OCI-M1 (cell line): Measurements from ENCODE around the gene ZNF300.
A peak's percentile ranks its signal among the peaks of the same experiment; 100 is the strongest.
"Not testable (repeated sequence)": the region's sequence is repeated elsewhere in the genome, so short reads cannot be mapped to it uniquely, and the experiment has no call there.

Source experiments
- DNase-seq: peaks from one replicate; lab custom pipeline; 2025; lab: John Stamatoyannopoulos, UW

Gene ZNF300

GRCh38 chr5:150904479-150905311 is at the start of gene ZNF300:
Gene ZNF300 (minus strand): TSS chr5:150904980. CDS start chr5:150903155, 1,825 bp downstream.
- DNase-seq, result peak; percentile 93

- DNase-seq, result no peak
Measured at GRCh38 chr5:150948539-150948938, 43.8 kb upstream of the ZNF300 start.

- no peak for DNase-seq
Measured at GRCh38 chr5:150946351-150946905, 41.6 kb upstream of the ZNF300 start.

GRCh38 chr5:150945947-150946346 is 41.2 kb upstream of the ZNF300 start:
- DNase-seq, result no peak

GRCh38 chr5:150945486-150945885 is 40.7 kb upstream of the ZNF300 start:
- no peak for DNase-seq

- DNase-seq, result peak; percentile 17
Measured at GRCh38 chr5:150931368-150931965, 26.7 kb upstream of the ZNF300 start.

GRCh38 chr5:150918613-150919012 is 13.8 kb upstream of the ZNF300 start:
- DNase-seq, result peak; percentile 14

- no peak for DNase-seq
Measured at GRCh38 chr5:150912312-150912814, 7.6 kb upstream of the ZNF300 start.

GRCh38 chr5:150905312-150905683 is 518 bp upstream of the ZNF300 start:
- no peak for DNase-seq

GRCh38 chr5:150901446-150901845 is 3.3 kb downstream of the ZNF300 start:
- no peak for DNase-seq

- peak; percentile 4 for DNase-seq
Measured at GRCh38 chr5:150895431-150896428, 9.1 kb downstream of the ZNF300 start.

- no peak for DNase-seq
Measured at GRCh38 chr5:150879358-150879757, 25.4 kb downstream of the ZNF300 start.

- DNase-seq, result no peak
Measured at GRCh38 chr5:150862070-150862469, 42.7 kb downstream of the ZNF300 start.

- no peak for DNase-seq
Measured at GRCh38 chr5:150860246-150860821, 44.4 kb downstream of the ZNF300 start.

- DNase-seq, result not testable (repeated sequence)
Measured at GRCh38 chr5:150856700-150857099, 48.1 kb downstream of the ZNF300 start.

GRCh38 chr5:150853561-150853960 is 51.2 kb downstream of the ZNF300 start:
- peak; percentile 78 for DNase-seq

- DNase-seq, result no peak
Measured at GRCh38 chr5:150851039-150851438, 53.7 kb downstream of the ZNF300 start.

- DNase-seq, result no peak
Measured at GRCh38 chr5:150848271-150848670, 56.5 kb downstream of the ZNF300 start.

GRCh38 chr5:150847334-150847695 is 57.5 kb downstream of the ZNF300 start:
- no peak for DNase-seq

- DNase-seq, result peak; percentile 93
Measured at GRCh38 chr5:150846654-150847333, 58.0 kb downstream of the ZNF300 start.

- not testable (repeated sequence) for DNase-seq
Measured at GRCh38 chr5:150846308-150846653, 58.5 kb downstream of the ZNF300 start, which contains the start of gene IRGM. Gene IRGM (plus strand): TSS chr5:150846521. CDS start chr5:150848124, 1,603 bp downstream.
